Dedifferentiated amniotic fluid mesenchymal stem cell (primary cell): ENCODE data around the gene RNF152.
"Not testable (repeated sequence)": the region's sequence is repeated elsewhere in the genome, so short reads cannot be mapped to it uniquely, and the experiment has no call there.

Experiments used
- DNase-seq: peaks from one replicate; pipeline ENCODE4 v3.0.0-alpha.2; 2016; ENCODE audit errors: extremely low spot score

RNF152 gene

GRCh38 chr18:61821748-61822147, 71.1 kb downstream of the RNF152 start:
- DNase-seq = no peak

GRCh38 chr18:61820882-61821281, 71.9 kb downstream of the RNF152 start:
- DNase-seq = no peak

GRCh38 chr18:61817086-61817485, 75.7 kb downstream of the RNF152 start:
- DNase-seq = peak; percentile 32

- DNase-seq = no peak
Observed at GRCh38 chr18:61815885-61816470, 76.8 kb downstream of the RNF152 start.

GRCh38 chr18:61808286-61808685, 84.5 kb downstream of the RNF152 start:
- no peak for DNase-seq

GRCh38 chr18:61803393-61803792, 89.4 kb downstream of the RNF152 start:
- DNase-seq = no peak

- no peak for DNase-seq
Observed at GRCh38 chr18:61797696-61798590, 94.9 kb downstream of the RNF152 start.

GRCh38 chr18:61791031-61791430, 101.8 kb downstream of the RNF152 start:
- no peak for DNase-seq

- DNase-seq = not testable (repeated sequence)
Observed at GRCh38 chr18:61787011-61787670, 105.7 kb downstream of the RNF152 start.

- no peak for DNase-seq
Observed at GRCh38 chr18:61785588-61785987, 107.2 kb downstream of the RNF152 start.

- DNase-seq = no peak
Observed at GRCh38 chr18:61784834-61785233, 108.0 kb downstream of the RNF152 start.

GRCh38 chr18:61782545-61782944, 110.3 kb downstream of the RNF152 start:
- no peak for DNase-seq

- not testable (repeated sequence) for DNase-seq
Observed at GRCh38 chr18:61776201-61776600, 116.6 kb downstream of the RNF152 start.

- no peak for DNase-seq
Observed at GRCh38 chr18:61774846-61775245, 118.0 kb downstream of the RNF152 start.

GRCh38 chr18:61772293-61772848, 120.4 kb downstream of the RNF152 start:
- DNase-seq = no peak

GRCh38 chr18:61771861-61772260, 120.9 kb downstream of the RNF152 start:
- DNase-seq = no peak

- no peak for DNase-seq
Observed at GRCh38 chr18:61770279-61770678, 122.5 kb downstream of the RNF152 start.

GRCh38 chr18:61766266-61766884, 126.4 kb downstream of the RNF152 start:
- no peak for DNase-seq

GRCh38 chr18:61765097-61765496, 127.7 kb downstream of the RNF152 start:
- DNase-seq = no peak

GRCh38 chr18:61764381-61764780, 128.4 kb downstream of the RNF152 start:
- no peak for DNase-seq

GRCh38 chr18:61761875-61762274, 130.9 kb downstream of the RNF152 start:
- DNase-seq = no peak
